Airway epithelial cell (primary cell): ENCODE data around the gene PCP4. TPM values are rescaled to one million over a fixed set of nuclear protein-coding genes. Genes with fewer than 3 reads are reported as not detected.

Experiments used
- total RNA-seq: library from RNA; depleted of rRNA; stranded (reverse); fragments of >200 nt; gene quantifications from 2 replicates; pipeline ENCODE4 v1.2.3, GENCODE V29; 2015

Gene PCP4
- not detected in 2 replicates for total RNA-seq

GRCh38 chr21:39867198-39867650 is at the start of gene PCP4:
TSS of gene PCP4 (plus strand) at chr21:39867438. CDS start at chr21:39867502, 64 bp downstream.

Other genes with a start within 250 kb of the PCP4 start
- gene IGSF5, start 122.3 kb upstream of the PCP4 start, total RNA-seq = not detected in 2 replicates